Keratinocyte (primary cell): ENCODE measurements around the gene HBA1. TPM values are rescaled to one million over a fixed set of nuclear protein-coding genes. Genes with fewer than 3 reads are reported as not detected.
A peak's percentile ranks its signal among the peaks of the same experiment; 100 is the strongest.
"Not testable (repeated sequence)": the region's sequence is repeated elsewhere in the genome, so short reads cannot be mapped to it uniquely, and the experiment has no call there.

Experiments
- DNase-seq: peaks from one replicate; pipeline ENCODE4 v3.0.0-alpha.2; 2011; ENCODE audit warnings: low read depth, missing footprints, low spot score
- FAIRE-seq: peaks from 2 replicates; lab custom pipeline; 2011; peaks lifted over from hg19 to GRCh38; lab: Jason Lieb, UNC
- H2AFZ ChIP-seq: 2 replicates; pipeline ENCODE4 v1.6.0; 2012; ENCODE audit warnings: low read length, control low read depth, inconsistent platforms; ENCODE audit not compliant: control insufficient read depth
- H3K27ac ChIP-seq: 2 replicates; pipeline ENCODE4 v1.5.1; 2011; ENCODE audit warnings: low read length; ENCODE audit not compliant: control insufficient read depth, insufficient read depth
- H3K27me3 ChIP-seq: 3 replicates; pipeline ENCODE4 v1.6.0; 2011; ENCODE audit warnings: low read length; ENCODE audit not compliant: control insufficient read depth, insufficient read depth; ENCODE audit errors: extremely low read depth
- H3K36me3 ChIP-seq, 2 experiments: 2 replicates in 1 of 2; 3 replicates in 1 of 2; pipeline ENCODE4 v1.5.1; 2011; ENCODE audit warnings: low read length in 2 of 2, mild to moderate bottlenecking in 1 of 2; ENCODE audit not compliant: control insufficient read depth in 2 of 2, insufficient read depth in 2 of 2; ENCODE audit errors: extremely low read depth in 1 of 2
- H3K4me1 ChIP-seq: 3 replicates; pipeline ENCODE4 v1.5.1; 2011; ENCODE audit warnings: low read length; ENCODE audit not compliant: control insufficient read depth, insufficient read depth; ENCODE audit errors: extremely low read depth
- H3K4me2 ChIP-seq: 3 replicates; pipeline ENCODE4 v1.6.0; 2011; ENCODE audit warnings: low read depth, low read length; ENCODE audit not compliant: control insufficient read depth, insufficient read depth; ENCODE audit errors: extremely low read depth
- H3K4me3 ChIP-seq, 3 experiments: fragments of 200-600 bp in 1 of 3; sonication (generic) in 1 of 3; 2 replicates in 2 of 3; 3 replicates in 1 of 3; pipeline ENCODE4 v1.5.1; 2011 to 2016; ENCODE audit warnings: low read length in 3 of 3, mild to moderate bottlenecking in 3 of 3, control low read depth in 2 of 3, inconsistent platforms in 1 of 3, low read depth in 1 of 3, mixed read lengths in 1 of 3, mixed run types in 1 of 3, moderate library complexity in 1 of 3; ENCODE audit not compliant: control insufficient read depth in 2 of 3, insufficient read depth in 2 of 3; ENCODE audit errors: extremely low read depth in 1 of 3
- H3K79me2 ChIP-seq: 2 replicates; pipeline ENCODE4 v1.6.0; 2012; ENCODE audit warnings: low read length; ENCODE audit not compliant: control insufficient read depth, insufficient read depth
- H3K9ac ChIP-seq: 3 replicates; pipeline ENCODE4 v1.6.0; 2011; ENCODE audit warnings: low read length; ENCODE audit not compliant: control insufficient read depth, insufficient read depth; ENCODE audit errors: extremely low read depth
- H3K9me1 ChIP-seq: 3 replicates; pipeline ENCODE4 v1.6.0; 2011; ENCODE audit warnings: low read length; ENCODE audit not compliant: control insufficient read depth, insufficient read depth; ENCODE audit errors: extremely low read depth
- H3K9me3 ChIP-seq: 2 replicates; pipeline ENCODE4 v1.5.1; 2012; ENCODE audit warnings: low read depth, low read length; ENCODE audit not compliant: control insufficient read depth
- H4K20me1 ChIP-seq: 3 replicates; pipeline ENCODE4 v1.6.0; 2011; ENCODE audit warnings: low read length; ENCODE audit not compliant: control insufficient read depth, insufficient read depth; ENCODE audit errors: extremely low read depth
- CTCF ChIP-seq, 3 experiments: IDR thresholded peaks in 1 of 3; conservative IDR thresholded peaks in 1 of 3; optimal IDR thresholded peaks in 1 of 3; 2 replicates in 2 of 3; 3 replicates in 1 of 3; pipeline versions ENCODE3 to v1.5.1; 2011; ENCODE audit warnings: low read length in 3 of 3, mild to moderate bottlenecking in 3 of 3, moderate library complexity in 2 of 3, control low read depth in 1 of 3, inconsistent platforms in 1 of 3; ENCODE audit not compliant: insufficient read depth in 2 of 3; ENCODE audit errors: extremely low read depth in 1 of 3
- EZH2 ChIP-seq: IDR thresholded peaks from one replicate; pipeline ENCODE4 v1.6.1; 2012; ENCODE audit warnings: inconsistent platforms, mild to moderate bottlenecking, low read length, moderate library complexity
- dilution Hi-C: fragments of 300-500 bp; cut with MboI; formaldehyde crosslinking; loops from one replicate; pipeline ENCODE4 v1.7.0; 2020; ENCODE audit warnings: low sequenced_read_pairs; ENCODE audit not compliant: extremely low pct_ligation_motif_present
- polyA plus RNA-seq, 5 experiments: library from polyadenylated mRNA; depleted of rRNA in 3 of 5; stranded (reverse) in 3 of 5; stranded (forward) in 1 of 5; unstranded in 1 of 5; fragments of >200 nt; gene quantifications; 1 replicate in 1 of 5; 2 replicates in 3 of 5; 3 replicates in 1 of 5; pipeline versions ENCODE4 v1.2.1 to v1.2.3, GENCODE V29; 2011 to 2012; ENCODE audit warnings: missing spikeins in 2 of 5, low read depth in 1 of 5, low replicate concordance in 1 of 5

The HBA1 gene
- polyA plus RNA-seq, 1 donor (not counting 4 experiments of a cell fraction or from before 2014, with no cell fraction given), result 0.24 TPM

- Histone ChIP-seq H3K36me3 (no peaks in the 10 kb centered on the region), H3K27me3 (peaks cover 15% of the 10 kb centered on the region), H3K27ac (no peak overlapping the region), H3K9ac (no peak overlapping the region), H3K9me3 (no peaks in the 10 kb centered on the region), H4K20me1 (no peaks in the 10 kb centered on the region), H3K79me2 (no peaks in the 10 kb centered on the region), H3K4me1 (peaks cover 6% of the 10 kb centered on the region), H3K9me1 (no peaks in the 10 kb centered on the region), H3K4me3 (peak overlapping the region in 2 of 3 experiments; percentile 42 to 53), H2AFZ (no peak overlapping the region), H3K4me2 (peak overlapping the region; percentile 56)
- dilution Hi-C loops, result no loop called here
- DNase-seq (no peak), FAIRE-seq (no peak)
- no peak for TF ChIP-seq EZH2
- TF ChIP-seq CTCF (optimal IDR thresholded peaks at IDR 0.05 in 1 of 3, IDR thresholded peaks at IDR 0.05 in 1 of 3, conservative IDR thresholded peaks at IDR 0.05 in 1 of 3; ENCODE audit: extremely low read depth in 1 of 3, insufficient read depth in 2 of 3, low read length in 3 of 3), result no peak
These were observed 21.5 kb upstream of the HBA1 start for GRCh38 chr16:155031-155398.

DNA sequence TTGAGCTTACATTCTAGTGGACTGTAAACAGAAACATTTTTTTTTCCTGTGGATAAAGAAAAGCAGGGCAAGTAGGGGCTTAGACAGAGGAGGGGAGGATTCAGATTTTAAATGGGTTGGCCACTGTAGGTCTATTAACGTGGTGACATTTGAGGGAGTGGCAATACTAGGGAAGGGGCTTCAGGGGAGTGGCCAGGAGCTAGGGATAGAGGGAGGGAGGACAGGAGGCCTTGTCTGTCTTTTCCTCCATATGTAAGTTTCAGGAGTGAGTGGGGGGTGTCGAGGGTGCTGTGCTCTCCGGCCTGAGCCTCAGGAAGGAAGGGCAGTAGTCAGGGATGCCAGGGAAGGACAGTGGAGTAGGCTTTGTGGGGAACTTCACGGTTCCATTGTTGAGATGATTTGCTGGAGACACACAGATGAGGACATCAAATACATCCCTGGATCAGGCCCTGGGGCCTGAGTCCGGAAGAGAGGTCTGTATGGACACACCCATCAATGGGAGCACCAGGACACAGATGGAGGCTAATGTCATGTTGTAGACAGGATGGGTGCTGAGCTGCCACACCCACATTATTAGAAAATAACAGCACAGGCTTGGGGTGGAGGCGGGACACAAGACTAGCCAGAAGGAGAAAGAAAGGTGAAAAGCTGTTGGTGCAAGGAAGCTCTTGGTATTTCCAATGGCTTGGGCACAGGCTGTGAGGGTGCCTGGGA lies 17.2 kb upstream of the HBA1 start:
- no peak overlapping the region for H3K4me2 ChIP-seq
- H3K9ac ChIP-seq, result no peak overlapping the region
- no peak overlapping the region for H2AFZ ChIP-seq
- no peaks in the 10 kb centered on the region for H3K9me3 ChIP-seq
- peaks cover 6% of the 10 kb centered on the region for H3K4me1 ChIP-seq
- H3K27ac ChIP-seq, result no peak overlapping the region
- H3K36me3 ChIP-seq, result no peaks in the 10 kb centered on the region
- no peak for FAIRE-seq
- peaks cover 19% of the 10 kb centered on the region for H3K27me3 ChIP-seq
- no peak overlapping the region for H3K4me3 ChIP-seq
- no peak for DNase-seq
- H4K20me1 ChIP-seq, result no peaks in the 10 kb centered on the region
- dilution Hi-C loops, result no loop called here
- no peaks in the 10 kb centered on the region for H3K9me1 ChIP-seq
- TF ChIP-seq CTCF (optimal IDR thresholded peaks at IDR 0.05 in 1 of 3, IDR thresholded peaks at IDR 0.05 in 1 of 3, conservative IDR thresholded peaks at IDR 0.05 in 1 of 3; ENCODE audit: extremely low read depth in 1 of 3, insufficient read depth in 2 of 3, low read length in 3 of 3) (no peak), EZH2 (no peak)
- H3K79me2 ChIP-seq, result no peaks in the 10 kb centered on the region

DNA sequence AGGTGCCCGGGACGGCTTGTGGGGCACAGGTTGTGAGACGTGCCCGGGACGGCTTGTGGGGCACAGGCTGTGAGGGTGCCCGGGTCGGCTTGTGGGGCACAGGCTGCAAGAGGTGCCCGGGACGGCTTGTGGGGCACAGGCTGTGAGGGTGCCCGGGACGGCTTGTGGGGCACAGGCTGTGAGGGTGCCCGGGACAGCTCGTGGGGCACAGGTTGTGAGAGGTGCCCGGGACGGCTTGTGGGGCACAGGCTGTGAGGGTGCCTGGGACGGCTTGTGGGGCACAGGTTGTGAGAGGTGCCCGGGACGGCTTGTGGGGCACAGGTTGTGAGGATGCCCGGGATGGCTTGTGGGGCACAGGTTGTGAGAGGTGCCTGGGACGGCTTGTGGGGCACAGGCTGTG lies 16.2 kb upstream of the HBA1 start:
- dilution Hi-C loops, H3K79me2 ChIP-seq: not testable (repeated sequence)

More for the DNA sequence above, 16.2 kb upstream of the HBA1 start:
- H2AFZ ChIP-seq, H3K9ac ChIP-seq, FAIRE-seq, H3K9me1 ChIP-seq, H3K27ac ChIP-seq, H4K20me1 ChIP-seq, DNase-seq, H3K9me3 ChIP-seq, H3K4me2 ChIP-seq, H3K4me1 ChIP-seq, H3K4me3 ChIP-seq, H3K36me3 ChIP-seq: not testable (repeated sequence)
- peaks cover 15% of the 10 kb centered on the region for H3K27me3 ChIP-seq
